Osteocyte (in vitro differentiated cells): ENCODE results near the gene CIITA. TPM values are rescaled to one million over a fixed set of nuclear protein-coding genes. Genes with fewer than 3 reads are reported as not detected.

Experiments used
- DNase-seq: peaks from one replicate; pipeline ENCODE4 v3.0.0; 2021; ENCODE audit warnings: mixed read lengths; ENCODE audit not compliant: unreplicated experiment; ENCODE audit errors: extremely low spot score
- H3K27ac Mint-ChIP-seq: one replicate; pipeline ENCODE4 v1.8.0; 2021; ENCODE audit warnings: mild to moderate bottlenecking, mixed read lengths; ENCODE audit not compliant: unreplicated experiment
- H3K27me3 Mint-ChIP-seq: one replicate; pipeline ENCODE4 v1.8.0; 2021; ENCODE audit warnings: mixed read lengths; ENCODE audit not compliant: unreplicated experiment
- H3K36me3 Mint-ChIP-seq: one replicate; pipeline ENCODE4 v1.8.0; 2021; ENCODE audit warnings: mixed read lengths; ENCODE audit not compliant: unreplicated experiment
- H3K4me1 Mint-ChIP-seq: one replicate; pipeline ENCODE4 v1.8.0; 2021; ENCODE audit warnings: mixed read lengths; ENCODE audit not compliant: unreplicated experiment
- H3K4me3 Mint-ChIP-seq: one replicate; pipeline ENCODE4 v1.8.0; 2021; ENCODE audit warnings: mild to moderate bottlenecking, moderate library complexity, mixed read lengths; ENCODE audit not compliant: unreplicated experiment
- H3K9me3 Mint-ChIP-seq: one replicate; pipeline ENCODE4 v1.8.0; 2021; ENCODE audit warnings: mixed read lengths; ENCODE audit not compliant: unreplicated experiment
- total RNA-seq: library from RNA; stranded (reverse); gene quantifications from 2 replicates; pipeline ENCODE4 v1.2.1, GENCODE V29; 2021
- TF ChIP-seq, protein P1 (sequence below): fragments of 200-600 bp; sonication (generic); IDR thresholded peaks from 2 replicates; pipeline ENCODE4 v1.5.0; 2021; ENCODE audit warnings: antibody characterized with exemption, mild to moderate bottlenecking, moderate library complexity

The CIITA gene
- total RNA-seq, 1 donor from 2014 or later: not detected

DNA sequence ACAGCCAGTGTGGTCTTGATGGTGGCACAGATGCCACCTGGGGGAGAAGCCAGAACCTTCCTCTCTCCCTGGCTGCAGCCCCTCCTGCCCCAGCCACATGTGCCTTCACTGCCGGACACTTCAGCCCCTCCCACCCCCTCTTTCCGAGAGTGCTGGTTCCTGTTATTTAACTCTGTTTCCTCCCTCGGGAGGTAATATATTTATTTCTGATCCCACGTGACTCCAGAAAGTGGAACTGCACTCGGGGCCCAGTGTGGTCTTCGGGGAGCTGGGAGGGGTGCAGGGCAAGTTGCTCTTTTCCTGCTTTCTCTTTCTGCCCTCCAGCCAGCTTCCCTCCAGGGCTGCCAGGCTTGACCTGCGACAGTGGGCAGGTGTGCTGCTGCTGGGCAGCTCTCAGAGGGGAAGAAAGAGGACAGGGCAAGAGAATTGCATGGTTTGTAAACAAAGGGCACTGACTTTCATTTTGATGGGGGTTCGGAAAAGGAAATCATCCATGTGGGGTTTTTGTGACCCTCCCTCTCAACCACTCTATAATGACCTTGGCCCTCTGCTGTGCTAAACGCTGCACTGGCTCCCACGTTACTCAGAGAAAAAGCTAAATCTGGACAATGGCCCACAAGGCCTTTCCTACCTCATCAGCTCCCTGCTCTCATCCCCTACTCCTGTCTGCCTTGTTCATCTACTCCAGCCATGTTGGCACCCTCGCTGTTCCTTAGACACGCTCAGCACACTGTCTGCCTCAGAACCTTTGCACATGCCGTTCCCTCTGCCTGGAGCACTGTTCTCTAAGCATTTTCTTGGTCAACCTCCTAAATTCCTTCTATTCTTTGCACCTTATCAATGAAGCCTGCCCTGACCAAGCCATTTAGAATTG, 8.2 kb upstream of the CIITA start:
- Mint-ChIP-seq H3K27ac (no peak overlapping the region), H3K4me1 (peaks cover 3% of the 10 kb centered on the region), H3K4me3 (no peak overlapping the region), H3K9me3 (no peaks in the 10 kb centered on the region), H3K27me3 (no peaks in the 10 kb centered on the region), H3K36me3 (no peaks in the 10 kb centered on the region)
- DNase-seq: no peak
- TF ChIP-seq, protein P1, sequence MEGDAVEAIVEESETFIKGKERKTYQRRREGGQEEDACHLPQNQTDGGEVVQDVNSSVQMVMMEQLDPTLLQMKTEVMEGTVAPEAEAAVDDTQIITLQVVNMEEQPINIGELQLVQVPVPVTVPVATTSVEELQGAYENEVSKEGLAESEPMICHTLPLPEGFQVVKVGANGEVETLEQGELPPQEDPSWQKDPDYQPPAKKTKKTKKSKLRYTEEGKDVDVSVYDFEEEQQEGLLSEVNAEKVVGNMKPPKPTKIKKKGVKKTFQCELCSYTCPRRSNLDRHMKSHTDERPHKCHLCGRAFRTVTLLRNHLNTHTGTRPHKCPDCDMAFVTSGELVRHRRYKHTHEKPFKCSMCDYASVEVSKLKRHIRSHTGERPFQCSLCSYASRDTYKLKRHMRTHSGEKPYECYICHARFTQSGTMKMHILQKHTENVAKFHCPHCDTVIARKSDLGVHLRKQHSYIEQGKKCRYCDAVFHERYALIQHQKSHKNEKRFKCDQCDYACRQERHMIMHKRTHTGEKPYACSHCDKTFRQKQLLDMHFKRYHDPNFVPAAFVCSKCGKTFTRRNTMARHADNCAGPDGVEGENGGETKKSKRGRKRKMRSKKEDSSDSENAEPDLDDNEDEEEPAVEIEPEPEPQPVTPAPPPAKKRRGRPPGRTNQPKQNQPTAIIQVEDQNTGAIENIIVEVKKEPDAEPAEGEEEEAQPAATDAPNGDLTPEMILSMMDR: no peak

DNA sequence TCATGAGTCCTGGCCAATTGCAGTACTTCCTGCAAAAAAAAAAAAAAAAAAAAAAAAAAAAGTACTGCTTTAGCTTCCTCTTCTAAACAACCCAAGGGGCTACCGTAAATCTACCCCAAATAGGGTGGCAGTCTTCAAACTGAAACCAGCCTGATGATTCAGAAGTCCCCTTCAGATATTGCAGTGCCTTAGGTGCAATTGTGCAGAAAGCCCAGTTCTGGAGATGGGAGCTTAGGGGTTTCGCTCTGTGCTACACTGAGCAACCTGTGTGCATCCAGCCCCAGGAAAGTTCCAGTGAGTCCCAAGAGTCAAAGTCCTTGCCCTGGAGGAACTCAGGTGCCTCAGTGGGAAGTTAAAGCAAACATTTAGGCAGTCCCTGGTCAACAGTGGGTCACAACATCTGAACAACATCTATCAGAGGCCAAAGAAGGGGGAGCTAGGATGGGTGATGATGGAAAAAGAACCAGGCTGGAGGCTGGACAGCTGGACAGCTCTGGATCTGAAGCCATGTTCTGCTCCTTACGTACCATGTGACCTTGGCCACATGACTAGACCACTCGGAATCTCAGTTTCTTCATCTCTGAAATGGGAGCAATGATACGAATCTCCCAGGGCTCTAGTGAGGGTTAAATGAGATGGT, 6.7 kb upstream of the CIITA start:
- TF ChIP-seq, protein P1: no peak
- H3K27me3 Mint-ChIP-seq: no peaks in the 10 kb centered on the region

DNA sequence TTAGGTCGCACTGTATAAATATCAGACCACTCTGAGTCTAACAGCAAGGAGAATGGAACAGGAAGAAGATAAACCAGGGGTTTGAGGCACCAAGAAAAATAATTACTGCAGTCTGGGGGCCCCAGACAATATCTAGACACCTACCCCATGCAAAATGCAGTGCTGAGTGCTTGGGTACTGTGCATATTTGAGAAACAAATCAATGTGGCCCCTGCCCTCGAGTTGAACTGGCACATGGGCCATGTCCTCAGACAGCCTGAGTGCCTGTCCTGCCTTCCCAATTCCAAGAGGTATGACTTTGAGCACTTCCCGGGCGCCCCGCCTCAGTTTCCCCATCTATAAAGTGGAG, 6.2 kb upstream of the CIITA start:
- Mint-ChIP-seq H3K27me3 (no peaks in the 10 kb centered on the region), H3K4me1 (peaks cover 3% of the 10 kb centered on the region), H3K27ac (no peak overlapping the region), H3K36me3 (no peaks in the 10 kb centered on the region), H3K9me3 (no peaks in the 10 kb centered on the region), H3K4me3 (no peak overlapping the region)
- TF ChIP-seq, protein P1: no peak
- no peak for DNase-seq

More for the DNA sequence above, 6.7 kb upstream of the CIITA start:
- Mint-ChIP-seq H3K27ac (no peak overlapping the region), H3K9me3 (no peaks in the 10 kb centered on the region), H3K4me1 (peaks cover 3% of the 10 kb centered on the region), H3K4me3 (no peak overlapping the region), H3K36me3 (no peaks in the 10 kb centered on the region)
- no peak for DNase-seq

DNA sequence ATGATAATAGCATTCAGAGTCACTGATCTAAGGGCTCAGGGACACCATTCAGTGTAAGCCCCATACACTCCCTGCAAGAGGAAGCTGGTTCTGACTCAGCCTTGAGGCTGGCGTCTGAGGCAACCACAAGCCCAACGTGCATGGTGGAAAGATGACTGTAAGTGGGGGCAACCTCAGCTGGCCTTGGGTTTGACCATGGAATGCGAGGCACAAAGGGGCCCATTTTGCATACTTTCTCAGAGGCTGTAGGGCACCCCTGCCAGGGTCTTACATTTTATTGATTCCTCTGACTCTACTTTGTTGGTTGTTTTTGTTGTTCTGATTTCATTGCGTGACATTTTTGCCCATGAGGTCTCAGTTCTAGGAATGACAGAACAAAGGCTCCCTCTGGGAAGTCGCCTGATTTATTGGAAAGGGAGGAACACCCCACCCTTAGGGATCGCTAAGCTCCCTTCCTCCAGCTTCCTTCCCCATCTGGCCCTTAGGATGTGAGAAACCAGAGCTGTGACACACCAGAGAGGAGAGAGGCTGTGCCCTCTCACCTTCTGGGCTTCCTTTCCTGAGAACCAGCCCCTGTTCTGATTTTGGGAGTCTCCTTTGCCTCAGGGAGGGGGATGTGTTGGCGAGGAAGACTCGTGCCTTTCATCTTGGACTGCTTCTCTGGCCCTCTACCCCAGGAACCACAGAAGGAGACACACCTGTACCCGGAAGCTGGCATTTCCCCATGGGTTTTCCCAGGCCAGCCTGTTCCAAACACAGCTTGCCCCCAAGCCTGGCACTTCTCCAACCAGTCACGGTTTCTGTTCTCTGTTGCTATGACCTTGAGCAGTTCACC, 5.6 kb upstream of the CIITA start:
- Mint-ChIP-seq H3K4me3 (no peak overlapping the region), H3K27ac (no peak overlapping the region), H3K9me3 (no peaks in the 10 kb centered on the region), H3K27me3 (peaks cover 4% of the 10 kb centered on the region), H3K4me1 (peaks cover 3% of the 10 kb centered on the region), H3K36me3 (no peaks in the 10 kb centered on the region)
- no peak for DNase-seq
- TF ChIP-seq, protein P1: no peak
